NCI-H460 (cell line): ENCODE data around the gene MIPOL1. TPM values are rescaled to one million over a fixed set of nuclear protein-coding genes. Genes with fewer than 3 reads are reported as not detected.
A peak's percentile ranks its signal among the peaks of the same experiment; 100 is the strongest.
"Not testable (repeated sequence)": the region's sequence is repeated elsewhere in the genome, so short reads cannot be mapped to it uniquely, and the experiment has no call there.

Source experiments
- DNase-seq: peaks from one replicate; pipeline ENCODE4 v3.0.0-alpha.2; 2016; ENCODE audit warnings: low read depth; ENCODE audit errors: extremely low read depth
- total RNA-seq: library from RNA; depleted of rRNA; stranded (reverse); fragments of >200 nt; shearing (Covaris generic); gene quantifications from 2 replicates; pipeline ENCODE4 v1.2.3, GENCODE V29; 2014

MIPOL1 gene
- total RNA-seq, 1 experiment from 2014 or later = 29.7 TPM

GRCh38 chr14:37230551-37231194 lies 32.9 kb downstream of the MIPOL1 start:
- peak; percentile 71 for DNase-seq

DNA sequence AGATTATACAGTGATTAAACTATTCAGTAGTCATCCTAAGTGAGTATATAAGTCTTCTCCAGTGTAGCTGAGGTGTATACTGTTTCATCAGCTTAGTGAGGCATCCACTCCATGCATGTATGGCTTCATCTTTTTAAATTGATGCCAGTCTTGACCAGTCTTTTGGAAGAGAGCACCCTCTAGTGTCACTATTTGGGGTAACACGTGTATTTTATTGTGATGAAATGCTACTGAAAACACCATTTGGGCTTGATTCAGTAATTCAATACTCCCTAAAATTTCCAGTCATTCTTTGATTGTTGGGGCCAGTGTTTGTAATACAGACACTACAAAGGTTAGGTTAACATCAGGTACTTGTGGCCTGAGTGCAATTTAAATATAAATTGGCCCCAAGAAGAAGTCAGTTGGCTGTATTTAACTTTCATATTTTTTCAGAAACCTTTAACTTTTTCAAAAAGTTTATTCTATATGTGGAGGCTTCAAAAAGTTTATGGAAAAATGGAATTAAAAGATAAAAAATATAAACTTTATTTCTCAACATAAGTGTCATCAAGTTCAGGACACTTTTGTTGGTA lies 35.3 kb downstream of the MIPOL1 start:
- peak; percentile 68 for DNase-seq

GRCh38 chr14:37234222-37234621 lies 36.5 kb downstream of the MIPOL1 start:
- DNase-seq = no peak

DNA sequence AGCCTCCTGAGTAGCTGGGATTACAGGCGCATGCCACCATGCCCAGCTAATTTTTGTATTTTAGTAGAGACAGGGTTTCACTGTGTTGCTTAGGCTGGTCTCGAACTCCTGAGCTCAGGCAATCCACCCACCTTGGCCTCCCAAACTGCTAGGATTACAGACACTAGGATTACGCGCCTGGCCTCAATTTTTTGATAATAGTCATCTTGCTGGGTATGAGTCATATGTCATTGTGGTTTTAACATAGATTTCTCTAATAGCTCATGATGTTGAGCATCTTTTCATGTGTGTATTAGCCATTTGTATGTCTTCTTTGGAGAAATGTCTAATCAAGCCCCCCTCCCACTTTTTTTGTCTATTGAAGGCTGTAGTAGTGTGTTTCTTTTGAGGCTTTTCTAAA lies 38.3 kb downstream of the MIPOL1 start:
- not testable (repeated sequence) for DNase-seq

DNA sequence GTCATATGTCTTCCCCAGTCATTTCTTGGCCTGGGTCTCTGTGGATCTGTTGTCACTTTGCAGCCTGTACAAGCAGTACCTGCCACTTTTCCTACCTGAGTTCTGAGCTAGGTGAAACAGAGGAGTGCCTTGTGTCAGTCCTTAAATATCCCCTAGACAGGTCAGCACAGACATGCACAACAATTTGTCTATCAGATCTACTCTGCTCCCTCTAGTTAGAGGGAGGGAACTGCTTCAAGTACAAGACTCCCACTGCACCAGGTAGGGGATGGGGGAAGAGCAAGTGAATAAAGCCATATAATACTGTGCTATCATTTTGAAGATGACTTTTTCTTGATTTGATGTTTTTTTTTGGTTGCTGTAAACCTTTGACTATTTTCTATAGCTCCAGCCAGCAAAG lies 39.4 kb downstream of the MIPOL1 start:
- no peak for DNase-seq

DNA sequence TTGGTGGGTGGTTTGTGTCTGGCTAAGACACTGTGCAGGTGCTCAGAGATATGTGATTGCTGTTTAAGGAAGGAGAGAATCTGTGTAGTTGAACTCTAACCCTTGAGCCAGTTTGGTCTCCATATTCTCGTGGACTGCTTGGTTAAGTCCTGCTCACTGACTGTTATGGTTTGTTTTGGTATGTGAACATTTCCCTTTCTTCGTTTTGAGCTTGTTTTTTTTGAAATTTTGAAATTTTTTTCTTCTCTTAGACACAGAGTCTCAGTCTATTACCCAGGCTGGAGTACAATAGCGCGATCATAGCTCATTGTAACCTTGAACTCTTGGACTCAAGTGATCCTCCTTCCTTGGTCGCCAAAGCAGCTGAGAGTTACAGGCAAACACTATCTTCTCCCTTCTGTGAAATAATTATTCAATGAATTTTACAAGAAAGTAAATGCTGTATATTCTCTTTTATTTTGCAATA lies 40.0 kb downstream of the MIPOL1 start:
- no peak for DNase-seq

DNA sequence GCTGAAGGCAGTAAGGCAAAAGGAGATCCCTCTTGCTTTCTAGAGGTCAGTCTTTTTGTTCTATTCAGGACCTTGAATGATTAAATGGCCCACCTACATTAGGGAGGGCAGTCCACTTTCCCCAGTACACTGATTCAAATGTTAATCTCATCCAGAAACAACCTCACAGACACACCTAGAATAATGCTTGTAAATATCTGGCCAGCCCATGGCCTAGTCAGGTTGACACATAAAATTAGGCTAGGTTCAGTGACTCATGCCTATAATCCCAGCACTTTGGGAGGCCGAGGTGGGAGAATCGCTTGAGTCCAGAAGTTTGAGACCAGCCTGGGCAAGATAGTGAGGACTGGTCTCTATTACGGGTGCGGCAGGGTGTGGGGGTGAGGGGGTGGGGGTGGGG lies 43.5 kb downstream of the MIPOL1 start:
- no peak for DNase-seq

- peak; percentile 51 for DNase-seq
These were observed 48.7 kb downstream of the MIPOL1 start for GRCh38 chr14:37246427-37246829.

- no peak for DNase-seq
These were observed 50.2 kb downstream of the MIPOL1 start for GRCh38 chr14:37247791-37248461.

- no peak for DNase-seq
These were observed 54.0 kb downstream of the MIPOL1 start for GRCh38 chr14:37251775-37252174.

- DNase-seq = no peak
These were observed 54.7 kb downstream of the MIPOL1 start for GRCh38 chr14:37252434-37252833.

- no peak for DNase-seq
These were observed 56.2 kb downstream of the MIPOL1 start for GRCh38 chr14:37253905-37254304.

- no peak for DNase-seq
These were observed 56.7 kb downstream of the MIPOL1 start for GRCh38 chr14:37254411-37254947.

DNA sequence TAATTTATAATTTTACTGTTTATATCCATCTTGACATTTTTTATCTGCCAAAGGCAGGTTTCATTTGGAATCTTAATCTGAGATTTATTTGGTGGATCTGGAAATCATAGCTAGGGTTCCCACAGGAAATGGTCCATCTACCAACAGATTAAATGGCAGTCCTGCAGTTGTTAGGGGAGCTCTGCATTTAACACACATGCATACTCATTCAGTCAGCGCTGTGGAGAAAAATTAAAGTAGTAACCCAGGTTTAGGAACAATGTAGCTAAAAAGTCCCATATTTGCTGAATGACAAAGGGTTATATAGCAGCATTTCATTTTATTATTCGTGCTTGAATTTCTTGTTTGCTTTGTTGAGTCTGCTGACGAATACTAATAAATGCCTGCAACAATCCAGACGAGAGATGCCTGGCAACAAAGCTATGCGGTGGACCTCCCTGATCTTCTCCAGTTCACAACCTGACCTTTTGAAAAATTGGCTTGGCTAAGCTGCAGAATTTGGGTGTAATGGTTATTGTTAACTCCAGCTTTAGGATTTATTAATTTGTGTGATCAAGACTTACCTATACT lies 59.8 kb downstream of the MIPOL1 start:
- DNase-seq = no peak

DNA sequence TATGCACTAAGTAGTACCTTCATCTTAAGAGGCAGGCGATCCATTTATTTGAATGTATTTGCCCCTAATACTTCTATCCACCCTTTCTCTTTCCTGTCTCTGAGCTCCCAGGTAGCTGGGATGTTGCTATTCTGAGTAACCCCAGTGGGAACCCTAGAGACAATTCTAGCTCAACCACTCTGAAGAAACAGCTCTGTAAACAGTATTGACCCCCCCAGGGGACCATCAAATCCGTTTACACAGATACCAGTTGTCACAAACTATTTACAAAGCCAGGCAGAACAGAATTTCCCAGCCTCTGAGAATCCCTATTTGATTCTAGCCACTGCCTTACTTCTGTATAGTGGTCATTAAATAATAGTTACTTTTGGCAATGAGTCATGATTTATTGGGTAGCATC lies 64.9 kb downstream of the MIPOL1 start:
- DNase-seq = no peak

DNA sequence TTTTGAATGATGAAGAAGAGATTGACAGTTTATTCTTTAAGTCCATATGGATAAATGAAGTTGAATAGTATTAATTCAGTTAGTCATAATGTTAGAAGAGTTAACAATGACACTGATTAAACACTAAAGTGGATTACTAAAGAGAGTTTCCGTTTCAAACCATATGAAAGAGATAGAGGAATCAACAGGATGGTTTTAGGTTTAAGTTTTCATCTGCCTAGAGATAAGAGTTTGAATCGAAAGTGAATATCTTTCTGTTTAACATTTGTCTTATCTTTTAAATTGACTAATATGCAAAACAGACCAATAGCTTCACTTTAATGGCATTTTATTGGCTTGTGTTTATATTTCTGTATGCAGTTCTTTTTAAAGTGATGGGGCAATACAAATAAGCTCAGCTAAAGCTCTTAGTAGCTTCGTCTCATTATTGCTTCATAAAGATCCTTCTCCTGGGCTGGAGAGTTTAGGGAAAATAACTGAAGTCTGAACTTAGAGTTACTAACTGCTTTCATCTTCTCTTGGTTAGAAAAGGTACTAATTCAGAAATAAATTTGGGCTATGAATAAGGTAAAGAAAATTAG lies 66.0 kb downstream of the MIPOL1 start:
- DNase-seq = no peak

GRCh38 chr14:37268788-37269187 lies 71.1 kb downstream of the MIPOL1 start:
- no peak for DNase-seq

DNA sequence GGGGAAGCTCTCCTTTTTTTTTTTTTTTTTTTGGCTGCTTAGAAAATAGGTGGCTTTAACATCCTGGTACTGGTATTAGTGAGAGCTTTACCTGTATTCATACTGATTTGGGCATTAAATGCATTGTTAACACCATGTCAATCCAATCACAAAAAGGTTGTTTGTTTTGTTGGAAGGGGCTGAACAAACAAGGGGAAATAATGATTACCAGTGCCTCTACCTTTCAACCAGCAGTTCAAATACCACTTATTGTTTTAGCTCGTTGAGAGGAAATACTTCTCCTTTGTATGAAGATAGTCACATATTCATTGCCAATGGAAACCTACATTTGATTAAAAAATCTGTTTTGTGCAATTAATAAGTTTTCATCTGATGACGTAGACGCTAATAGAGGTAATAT lies 72.9 kb downstream of the MIPOL1 start:
- DNase-seq = no peak

DNA sequence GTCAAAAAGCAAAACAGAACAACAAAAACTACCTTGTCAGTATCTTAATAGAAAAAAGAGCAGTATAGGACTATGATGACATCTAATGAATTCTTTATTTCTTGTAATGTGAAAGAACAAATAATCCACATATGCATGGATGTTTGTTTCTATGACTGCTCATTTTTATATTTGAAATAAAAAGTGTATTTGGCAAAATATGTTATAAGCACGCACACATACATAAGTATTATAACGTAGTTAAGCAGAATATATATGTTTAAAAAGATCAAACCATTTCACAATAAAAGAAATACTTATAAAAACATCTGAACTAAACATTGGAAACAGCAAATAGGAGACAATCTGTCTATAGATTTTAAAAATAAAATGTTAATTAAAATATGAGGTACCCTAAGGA lies 74.8 kb downstream of the MIPOL1 start:
- DNase-seq = no peak

GRCh38 chr14:37274652-37275051 lies 76.9 kb downstream of the MIPOL1 start:
- DNase-seq = no peak

- no peak for DNase-seq
These were observed 78.2 kb downstream of the MIPOL1 start for GRCh38 chr14:37275963-37276362.
